GM12874 (cell line): ENCODE data around the gene ITIH3.

Experiments used
- CTCF ChIP-seq: IDR thresholded peaks from 2 replicates; pipeline ENCODE4 v1.5.1; 2011; ENCODE audit warnings: low read depth, mild to moderate bottlenecking, control low read depth, low read length, moderate library complexity; ENCODE audit not compliant: insufficient read depth

Gene ITIH3

GRCh38 chr3:52777127-52777958, 17.3 kb upstream of the ITIH3 start, which contains the start of gene ITIH1:
Gene ITIH1 (plus strand): TSS chr3:52777599. CDS start chr3:52777616, 17 bp downstream.
- TF ChIP-seq CTCF: no peak

GRCh38 chr3:52777959-52778805, 16.4 kb upstream of the ITIH3 start:
- no peak for TF ChIP-seq CTCF

- no peak for TF ChIP-seq CTCF
Measured at GRCh38 chr3:52779011-52779836, 15.4 kb upstream of the ITIH3 start.

- no peak for TF ChIP-seq CTCF
Measured at GRCh38 chr3:52779837-52780585, 14.6 kb upstream of the ITIH3 start.

GRCh38 chr3:52781741-52782140, 12.9 kb upstream of the ITIH3 start:
- TF ChIP-seq CTCF: no peak

- TF ChIP-seq CTCF: no peak
Measured at GRCh38 chr3:52782412-52783210, 12.0 kb upstream of the ITIH3 start.
